Glutamatergic neuron (in vitro differentiated cells): Measurements from ENCODE around the gene TRIM67. TPM values are rescaled to one million over a fixed set of nuclear protein-coding genes. Genes with fewer than 3 reads are reported as not detected.

Source experiments
- DNase-seq: peaks from one replicate; pipeline ENCODE4 v3.0.0; 2022
- H3K27ac Mint-ChIP-seq: one replicate; pipeline ENCODE4 v1.8.0; 2020; ENCODE audit warnings: mild to moderate bottlenecking, mixed read lengths, inconsistent platforms; ENCODE audit not compliant: unreplicated experiment
- H3K27me3 Mint-ChIP-seq: one replicate; pipeline ENCODE4 v1.8.0; 2020; ENCODE audit warnings: mild to moderate bottlenecking, moderate library complexity, mixed read lengths, inconsistent platforms; ENCODE audit not compliant: unreplicated experiment
- H3K36me3 Mint-ChIP-seq: one replicate; pipeline ENCODE4 v1.8.0; 2020; ENCODE audit warnings: mild to moderate bottlenecking, mixed read lengths, inconsistent platforms; ENCODE audit not compliant: unreplicated experiment
- H3K4me1 Mint-ChIP-seq: one replicate; pipeline ENCODE4 v1.8.0; 2020; ENCODE audit warnings: mild to moderate bottlenecking, low read depth, mixed read lengths, inconsistent platforms; ENCODE audit not compliant: unreplicated experiment
- H3K4me3 Mint-ChIP-seq: one replicate; pipeline ENCODE4 v1.8.0; 2020; ENCODE audit warnings: mild to moderate bottlenecking, mixed read lengths, inconsistent platforms; ENCODE audit not compliant: unreplicated experiment
- H3K9me3 Mint-ChIP-seq: one replicate; pipeline ENCODE4 v1.8.0; 2020; ENCODE audit warnings: mild to moderate bottlenecking, moderate library complexity, mixed read lengths, inconsistent platforms; ENCODE audit not compliant: unreplicated experiment
- CTCF ChIP-seq: fragments of 200-600 bp; sonication (generic); IDR thresholded peaks from one replicate; pipeline ENCODE4 v1.5.0; 2021; ENCODE audit not compliant: partially characterized antibody, unreplicated experiment
- total RNA-seq: library from RNA; stranded (reverse); fragmentation: NEBNext Ultra II Directional; extraction: Animal tissue kit (Norgen Biotek cat#: 25700); gene quantifications from one replicate; pipeline ENCODE4 v1.2.1, GENCODE V29; 2021; ENCODE audit not compliant: unreplicated experiment

TRIM67 gene
- total RNA-seq, 1 donor from 2014 or later: 3.9 TPM

- Mint-ChIP-seq H3K9me3 (no peaks in the 10 kb centered on the region), H3K4me1 (no peaks in the 10 kb centered on the region), H3K27me3 (no peaks in the 10 kb centered on the region), H3K27ac (no peak overlapping the region), H3K4me3 (no peak overlapping the region), H3K36me3 (no peaks in the 10 kb centered on the region)
- DNase-seq: no peak
- no peak for TF ChIP-seq CTCF
Measured at GRCh38 chr1:231264642-231265041, 102.8 kb downstream of the TRIM67 start.

- no peaks in the 10 kb centered on the region for H3K4me1 Mint-ChIP-seq
- no peak overlapping the region for H3K4me3 Mint-ChIP-seq
- no peak for DNase-seq
- H3K27me3 Mint-ChIP-seq: no peaks in the 10 kb centered on the region
- H3K9me3 Mint-ChIP-seq: no peaks in the 10 kb centered on the region
- H3K27ac Mint-ChIP-seq: no peak overlapping the region
- TF ChIP-seq CTCF: no peak
- peaks cover 4% of the 10 kb centered on the region for H3K36me3 Mint-ChIP-seq
Measured at GRCh38 chr1:231265379-231265778, 103.5 kb downstream of the TRIM67 start.

- DNase-seq: no peak
- H3K4me1 Mint-ChIP-seq: no peaks in the 10 kb centered on the region
- H3K27me3 Mint-ChIP-seq: no peaks in the 10 kb centered on the region
- no peak overlapping the region for H3K4me3 Mint-ChIP-seq
- H3K9me3 Mint-ChIP-seq: no peaks in the 10 kb centered on the region
- no peak for TF ChIP-seq CTCF
- no peak overlapping the region for H3K27ac Mint-ChIP-seq
- H3K36me3 Mint-ChIP-seq: peaks cover 6% of the 10 kb centered on the region
Measured at GRCh38 chr1:231266811-231267322, 105.0 kb downstream of the TRIM67 start.

Other genes starting within 250 kb of the TRIM67 start
- 25.1 TPM for gene TTC13, start 183.2 kb upstream of the TRIM67 start, total RNA-seq
- 18.3 TPM for gene ARV1, start 183.0 kb upstream of the TRIM67 start, total RNA-seq
- 6.4 TPM for gene FAM89A, start 121.8 kb upstream of the TRIM67 start, total RNA-seq
- 53.9 TPM for gene GNPAT, start 79.2 kb downstream of the TRIM67 start, total RNA-seq
- 11.4 TPM for gene EXOC8, start 175.8 kb downstream of the TRIM67 start, total RNA-seq
- 21.4 TPM for gene SPRTN, start 176.2 kb downstream of the TRIM67 start, total RNA-seq